T-helper 17 cell (primary cell): Measurements from ENCODE around the gene IQCH. TPM values are rescaled to one million over a fixed set of nuclear protein-coding genes. Genes with fewer than 3 reads are reported as not detected.

Experiments used
- ATAC-seq: fragments of 150-1000 bp; cut with Tn5 transposase; 2 replicates; pipeline ENCODE4 v1.10.0; 2021; ENCODE audit warnings: mild to moderate bottlenecking, moderate library complexity
- DNase-seq, 3 donors: peaks; one replicate each; pipeline versions ENCODE4 v3.0.0 to v3.0.0-alpha.2; 2020 to 2021
- H3K9me3 ChIP-seq: one replicate; pipeline ENCODE4 v1.7.0; 2013; ENCODE audit warnings: low read length, mild to moderate bottlenecking; ENCODE audit not compliant: control insufficient read depth, poor library complexity, severe bottlenecking
- H3K27ac Mint-ChIP-seq: one replicate; pipeline ENCODE4 v1.8.0; 2022; ENCODE audit warnings: mild to moderate bottlenecking, moderate library complexity, mixed read lengths
- H3K27me3 Mint-ChIP-seq: one replicate; pipeline ENCODE4 v1.8.0; 2022; ENCODE audit warnings: mixed read lengths
- H3K36me3 Mint-ChIP-seq: one replicate; pipeline ENCODE4 v1.8.0; 2022; ENCODE audit warnings: low read depth, mixed read lengths
- H3K4me1 Mint-ChIP-seq: one replicate; pipeline ENCODE4 v1.8.0; 2022; ENCODE audit warnings: mild to moderate bottlenecking, mixed read lengths
- H3K4me3 Mint-ChIP-seq: one replicate; pipeline ENCODE4 v1.8.0; 2022; ENCODE audit warnings: mild to moderate bottlenecking, moderate library complexity, mixed read lengths
- total RNA-seq, 4 donors: library from RNA in 2 of 4; stranded (reverse) in 2 of 4; gene quantifications; one replicate each; pipeline ENCODE4 v1.2.3 and lab custom pipeline; 2022 to 2026

The IQCH gene
- total RNA-seq, 2 donors from 2014 or later: 0.70 to 1.2 TPM

GRCh38 chr15:67505675-67506572 is 251.3 kb downstream of the IQCH start:
- Mint-ChIP-seq H3K4me1 (peaks cover 5% of the 10 kb centered on the region), H3K4me3 (peak overlapping the region; percentile 61), H3K36me3 (peaks cover 3% of the 10 kb centered on the region), H3K27ac (no peak overlapping the region), H3K27me3 (no peaks in the 10 kb centered on the region)
- ATAC-seq: no peak
- no peak for DNase-seq
- no peaks in the 10 kb centered on the region for H3K9me3 ChIP-seq

GRCh38 chr15:67506775-67507747 is 252.5 kb downstream of the IQCH start:
- Mint-ChIP-seq H3K27me3 (no peaks in the 10 kb centered on the region), H3K27ac (no peak overlapping the region), H3K4me1 (peaks cover 5% of the 10 kb centered on the region), H3K36me3 (peaks cover 3% of the 10 kb centered on the region), H3K4me3 (no peak overlapping the region)
- DNase-seq (no peak), ATAC-seq (no peak)
- H3K9me3 ChIP-seq: no peaks in the 10 kb centered on the region

- H3K27ac Mint-ChIP-seq: no peak overlapping the region
- no peaks in the 10 kb centered on the region for H3K9me3 ChIP-seq
- DNase-seq: no peak
- H3K4me1 Mint-ChIP-seq: peaks cover 3% of the 10 kb centered on the region
- peaks cover 3% of the 10 kb centered on the region for H3K36me3 Mint-ChIP-seq
- ATAC-seq: no peak
- no peak overlapping the region for H3K4me3 Mint-ChIP-seq
- no peaks in the 10 kb centered on the region for H3K27me3 Mint-ChIP-seq
Measured at GRCh38 chr15:67508407-67508806, 253.8 kb downstream of the IQCH start.

GRCh38 chr15:67509918-67510317 is 255.3 kb downstream of the IQCH start:
- Mint-ChIP-seq H3K36me3 (peaks cover 3% of the 10 kb centered on the region), H3K27me3 (no peaks in the 10 kb centered on the region), H3K4me3 (no peak overlapping the region), H3K4me1 (peaks cover 3% of the 10 kb centered on the region), H3K27ac (no peak overlapping the region)
- DNase-seq: no peak
- H3K9me3 ChIP-seq: no peaks in the 10 kb centered on the region
- ATAC-seq: no peak

GRCh38 chr15:67510597-67511190 is 256.1 kb downstream of the IQCH start:
- Mint-ChIP-seq H3K36me3 (peaks cover 5% of the 10 kb centered on the region), H3K27ac (no peak overlapping the region), H3K4me3 (no peak overlapping the region), H3K27me3 (no peaks in the 10 kb centered on the region), H3K4me1 (peaks cover 3% of the 10 kb centered on the region)
- no peak for DNase-seq
- ATAC-seq: no peak
- no peaks in the 10 kb centered on the region for H3K9me3 ChIP-seq

- Mint-ChIP-seq H3K27me3 (no peaks in the 10 kb centered on the region), H3K4me1 (no peaks in the 10 kb centered on the region), H3K4me3 (no peak overlapping the region), H3K36me3 (peaks cover 5% of the 10 kb centered on the region), H3K27ac (no peak overlapping the region)
- DNase-seq (no peak), ATAC-seq (no peak)
- no peaks in the 10 kb centered on the region for H3K9me3 ChIP-seq
Measured at GRCh38 chr15:67511606-67512005, 257.0 kb downstream of the IQCH start.

GRCh38 chr15:67512140-67512539 is 257.6 kb downstream of the IQCH start:
- Mint-ChIP-seq H3K4me1 (no peaks in the 10 kb centered on the region), H3K36me3 (peaks cover 5% of the 10 kb centered on the region), H3K27ac (no peak overlapping the region), H3K4me3 (no peak overlapping the region), H3K27me3 (no peaks in the 10 kb centered on the region)
- ATAC-seq (no peak), DNase-seq (no peak)
- no peaks in the 10 kb centered on the region for H3K9me3 ChIP-seq

GRCh38 chr15:67512933-67513714 is 258.5 kb downstream of the IQCH start:
- no peak for DNase-seq
- Mint-ChIP-seq H3K27ac (no peak overlapping the region), H3K36me3 (peaks cover 5% of the 10 kb centered on the region), H3K4me1 (no peaks in the 10 kb centered on the region), H3K4me3 (no peak overlapping the region), H3K27me3 (no peaks in the 10 kb centered on the region)
- no peak for ATAC-seq
- H3K9me3 ChIP-seq: no peaks in the 10 kb centered on the region

GRCh38 chr15:67515090-67515489 is 260.5 kb downstream of the IQCH start:
- Mint-ChIP-seq H3K27ac (no peak overlapping the region), H3K4me1 (no peaks in the 10 kb centered on the region), H3K27me3 (no peaks in the 10 kb centered on the region), H3K4me3 (no peak overlapping the region), H3K36me3 (peaks cover 5% of the 10 kb centered on the region)
- no peak for ATAC-seq
- no peak for DNase-seq
- no peaks in the 10 kb centered on the region for H3K9me3 ChIP-seq

GRCh38 chr15:67515557-67515956 is 261.0 kb downstream of the IQCH start:
- DNase-seq (no peak), ATAC-seq (no peak)
- no peaks in the 10 kb centered on the region for H3K9me3 ChIP-seq
- no peak overlapping the region for H3K4me3 Mint-ChIP-seq
- no peak overlapping the region for H3K27ac Mint-ChIP-seq
- H3K27me3 Mint-ChIP-seq: no peaks in the 10 kb centered on the region
- no peaks in the 10 kb centered on the region for H3K4me1 Mint-ChIP-seq
- H3K36me3 Mint-ChIP-seq: peaks cover 5% of the 10 kb centered on the region

- Mint-ChIP-seq H3K36me3 (no peaks in the 10 kb centered on the region), H3K4me1 (peaks cover 14% of the 10 kb centered on the region), H3K27ac (peak overlapping the region; percentile 93), H3K27me3 (no peaks in the 10 kb centered on the region), H3K4me3 (peak overlapping the region; percentile 95)
- no peaks in the 10 kb centered on the region for H3K9me3 ChIP-seq
- no peak for DNase-seq
- peak; percentile 9 for ATAC-seq
Measured at GRCh38 chr15:67520321-67521028, 265.9 kb downstream of the IQCH start.
